ENCODE data around the gene VPS26A. TPM values are rescaled to one million over a fixed set of nuclear protein-coding genes. Genes with fewer than 3 reads are reported as not detected.

The VPS26A gene
- total RNA-seq, 1 experiment from 2014 or later: 80.1 TPM

GRCh38 chr10:69089638-69090599 lies 34.1 kb upstream of the VPS26A start:
- TF ChIP-seq EZH2 (IDR thresholded peaks at IDR 0.05; ENCODE audit: borderline replicate concordance, low read depth, low read length, poor library complexity, severe bottlenecking): no peak
- TF ChIP-seq, protein P1, sequence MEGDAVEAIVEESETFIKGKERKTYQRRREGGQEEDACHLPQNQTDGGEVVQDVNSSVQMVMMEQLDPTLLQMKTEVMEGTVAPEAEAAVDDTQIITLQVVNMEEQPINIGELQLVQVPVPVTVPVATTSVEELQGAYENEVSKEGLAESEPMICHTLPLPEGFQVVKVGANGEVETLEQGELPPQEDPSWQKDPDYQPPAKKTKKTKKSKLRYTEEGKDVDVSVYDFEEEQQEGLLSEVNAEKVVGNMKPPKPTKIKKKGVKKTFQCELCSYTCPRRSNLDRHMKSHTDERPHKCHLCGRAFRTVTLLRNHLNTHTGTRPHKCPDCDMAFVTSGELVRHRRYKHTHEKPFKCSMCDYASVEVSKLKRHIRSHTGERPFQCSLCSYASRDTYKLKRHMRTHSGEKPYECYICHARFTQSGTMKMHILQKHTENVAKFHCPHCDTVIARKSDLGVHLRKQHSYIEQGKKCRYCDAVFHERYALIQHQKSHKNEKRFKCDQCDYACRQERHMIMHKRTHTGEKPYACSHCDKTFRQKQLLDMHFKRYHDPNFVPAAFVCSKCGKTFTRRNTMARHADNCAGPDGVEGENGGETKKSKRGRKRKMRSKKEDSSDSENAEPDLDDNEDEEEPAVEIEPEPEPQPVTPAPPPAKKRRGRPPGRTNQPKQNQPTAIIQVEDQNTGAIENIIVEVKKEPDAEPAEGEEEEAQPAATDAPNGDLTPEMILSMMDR (conservative IDR thresholded peaks at IDR 0.05; ENCODE audit: low read depth, low read length): no peak
- H3K36me3 ChIP-seq (ENCODE audit: insufficient read depth, low read length, poor library complexity, severe bottlenecking): no peaks in the 10 kb centered on the region
- POLR2A ChIA-PET (ENCODE audit: low non-redundant PET): no interaction called here
- H3K27me3 ChIP-seq (replicated peaks; ENCODE audit: insufficient read depth, low read depth, low read length, poor library complexity): no peaks in the 10 kb centered on the region
- BruUV-seq (replicated peaks): no TSS peak
- no peaks in the 10 kb centered on the region for H3K4me1 ChIP-seq (ENCODE audit: insufficient read depth, low read length, poor library complexity, severe bottlenecking)
- H3K9me3 ChIP-seq (ENCODE audit: low read depth, low read length, poor library complexity, severe bottlenecking): no peaks in the 10 kb centered on the region
- H3K27ac ChIP-seq (ENCODE audit: low read depth, low read length, poor library complexity, severe bottlenecking): no peak overlapping the region
- no peak overlapping the region for H3K4me3 ChIP-seq (ENCODE audit: low read depth, low read length, poor library complexity, severe bottlenecking)
- no peak for DNase-seq (ENCODE audit: low spot score)
- CTCF ChIA-PET: no interaction called here
- intact Hi-C loops (cut with micrococcal nuclease; ENCODE audit: unreplicated experiment): loop anchor here (5.0 to 10.0 kb wide), 2 partner anchors 88 to 305 kb away; no protein-coding TSS in a partner anchor

- H3K36me3 ChIP-seq (ENCODE audit: insufficient read depth, low read length, poor library complexity, severe bottlenecking): no peaks in the 10 kb centered on the region
- CTCF ChIA-PET: no interaction called here
- DNase-seq (ENCODE audit: low spot score): no peak
- BruUV-seq (replicated peaks): no TSS peak
- no peaks in the 10 kb centered on the region for H3K9me3 ChIP-seq (ENCODE audit: low read depth, low read length, poor library complexity, severe bottlenecking)
- TF ChIP-seq, protein P1 (conservative IDR thresholded peaks at IDR 0.05; ENCODE audit: low read depth, low read length): no peak
- TF ChIP-seq EZH2 (IDR thresholded peaks at IDR 0.05; ENCODE audit: borderline replicate concordance, low read depth, low read length, poor library complexity, severe bottlenecking): no peak
- H3K4me3 ChIP-seq (ENCODE audit: low read depth, low read length, poor library complexity, severe bottlenecking): no peak overlapping the region
- POLR2A ChIA-PET (ENCODE audit: low non-redundant PET): no interaction called here
- H3K4me1 ChIP-seq (ENCODE audit: insufficient read depth, low read length, poor library complexity, severe bottlenecking): no peaks in the 10 kb centered on the region
- intact Hi-C loops (cut with micrococcal nuclease; ENCODE audit: unreplicated experiment): loop anchor here (5.0 to 10.0 kb wide), 2 partner anchors 88 to 304 kb away; no protein-coding TSS in a partner anchor
- H3K27ac ChIP-seq (ENCODE audit: low read depth, low read length, poor library complexity, severe bottlenecking): no peak overlapping the region
- H3K27me3 ChIP-seq (replicated peaks; ENCODE audit: insufficient read depth, low read depth, low read length, poor library complexity): no peaks in the 10 kb centered on the region
These were observed 33.3 kb upstream of the VPS26A start for GRCh38 chr10:69090685-69091084.

- intact Hi-C loops (cut with micrococcal nuclease; ENCODE audit: unreplicated experiment): loop anchor here (5.0 to 10.0 kb wide), 2 partner anchors 89 to 304 kb away; no protein-coding TSS in a partner anchor
These were observed 32.8 kb upstream of the VPS26A start for GRCh38 chr10:69091143-69091651.

More at GRCh38 chr10:69091143-69091651, 32.8 kb upstream of the VPS26A start:
- BruUV-seq (replicated peaks): no TSS peak
- Histone ChIP-seq H3K4me3 (ENCODE audit: low read depth, low read length, poor library complexity, severe bottlenecking) (no peak overlapping the region), H3K27ac (ENCODE audit: low read depth, low read length, poor library complexity, severe bottlenecking) (no peak overlapping the region), H3K27me3 (replicated peaks; ENCODE audit: insufficient read depth, low read depth, low read length, poor library complexity) (no peaks in the 10 kb centered on the region), H3K4me1 (ENCODE audit: insufficient read depth, low read length, poor library complexity, severe bottlenecking) (no peaks in the 10 kb centered on the region), H3K9me3 (ENCODE audit: low read depth, low read length, poor library complexity, severe bottlenecking) (no peaks in the 10 kb centered on the region), H3K36me3 (ENCODE audit: insufficient read depth, low read length, poor library complexity, severe bottlenecking) (no peaks in the 10 kb centered on the region)
- ChIA-PET POLR2A (ENCODE audit: low non-redundant PET) (no interaction called here), CTCF (no interaction called here)
- DNase-seq (ENCODE audit: low spot score): no peak
- TF ChIP-seq, protein P1 (conservative IDR thresholded peaks at IDR 0.05; ENCODE audit: low read depth, low read length): no peak
- TF ChIP-seq EZH2 (IDR thresholded peaks at IDR 0.05; ENCODE audit: borderline replicate concordance, low read depth, low read length, poor library complexity, severe bottlenecking): no peak
